Stimulated activated CD8-positive, alpha-beta memory T cell treated with anti-CD3 and anti-CD28 coated beads, Interleukin-7, amount 100 ng/mL, for 4 hours (primary cell): Measurements from ENCODE around the gene CELF4.

Experiments
- DNase-seq, 2 donors: peaks; one replicate each; pipeline ENCODE4 v3.0.0-alpha.2; 2020; ENCODE audit warnings: low read depth in 2 of 2

CELF4 gene

DNA sequence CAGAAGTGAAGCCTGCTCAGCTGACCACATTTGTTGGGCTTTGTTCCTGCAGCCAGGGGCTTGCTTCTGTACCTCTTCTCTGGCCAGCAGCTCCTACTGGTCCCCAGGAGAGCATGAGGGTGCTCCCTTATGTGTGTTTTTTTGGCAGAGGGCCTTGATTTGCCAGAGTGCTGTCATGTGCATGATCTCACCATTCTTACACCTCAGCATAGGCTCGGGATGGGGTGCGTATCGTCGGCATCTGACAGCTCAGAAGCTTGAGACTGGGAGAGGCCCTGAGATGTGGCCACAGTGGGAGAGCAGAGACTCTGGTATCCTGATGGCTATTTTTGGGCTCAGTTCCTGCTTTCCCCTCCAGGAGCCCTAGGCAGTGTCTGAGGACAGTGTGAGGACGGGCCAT, 71.2 kb downstream of the CELF4 start:
- DNase-seq, result no peak

DNA sequence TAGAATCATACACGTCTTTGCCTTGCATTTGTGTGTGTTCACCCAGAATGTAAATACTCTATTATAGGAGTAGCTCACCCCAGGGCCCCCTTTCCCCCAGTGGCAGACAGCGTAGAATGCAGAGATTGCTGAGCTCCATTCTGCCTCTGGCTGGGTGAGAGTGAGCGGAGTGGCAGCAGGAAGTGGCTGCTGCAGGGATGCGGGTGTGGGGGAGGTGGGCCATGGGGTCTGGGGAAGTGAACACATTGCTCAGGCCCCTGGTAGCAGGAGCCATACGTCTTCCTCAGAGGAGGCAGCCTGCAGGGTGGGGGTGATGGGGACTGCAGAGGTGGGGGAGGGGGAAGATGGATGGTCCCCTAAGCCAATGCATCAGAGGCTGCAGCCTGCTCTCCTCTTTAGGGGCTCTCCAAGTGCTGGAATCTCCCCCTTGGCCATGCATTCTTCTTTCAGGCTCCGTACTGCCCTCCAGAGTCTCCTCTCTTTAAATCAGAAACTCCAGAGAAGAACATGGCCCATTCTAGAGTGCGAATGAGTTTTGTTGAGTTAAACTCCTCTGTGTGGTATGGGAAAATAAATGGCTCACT, 72.2 kb downstream of the CELF4 start:
- DNase-seq, result no peak

DNA sequence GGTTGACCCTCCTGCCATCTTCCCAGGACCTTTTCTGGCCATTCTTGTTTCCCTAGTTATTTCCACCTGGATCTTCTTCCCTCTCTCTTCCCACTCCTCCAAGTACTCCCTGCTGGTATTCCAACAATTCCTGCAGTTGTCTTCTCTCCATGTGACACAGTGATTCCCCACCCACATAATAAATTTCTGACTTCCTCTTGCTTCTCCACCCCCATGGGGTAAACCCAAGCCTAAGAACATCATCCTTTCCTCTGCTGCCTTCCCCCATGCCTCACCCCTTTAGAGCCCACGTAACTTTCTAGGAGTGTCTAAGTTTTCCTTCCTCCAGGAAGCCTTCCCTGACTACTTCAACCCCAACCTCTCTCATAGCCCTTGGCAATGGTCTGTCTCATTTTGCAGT, 72.6 kb downstream of the CELF4 start:
- DNase-seq, result no peak

DNA sequence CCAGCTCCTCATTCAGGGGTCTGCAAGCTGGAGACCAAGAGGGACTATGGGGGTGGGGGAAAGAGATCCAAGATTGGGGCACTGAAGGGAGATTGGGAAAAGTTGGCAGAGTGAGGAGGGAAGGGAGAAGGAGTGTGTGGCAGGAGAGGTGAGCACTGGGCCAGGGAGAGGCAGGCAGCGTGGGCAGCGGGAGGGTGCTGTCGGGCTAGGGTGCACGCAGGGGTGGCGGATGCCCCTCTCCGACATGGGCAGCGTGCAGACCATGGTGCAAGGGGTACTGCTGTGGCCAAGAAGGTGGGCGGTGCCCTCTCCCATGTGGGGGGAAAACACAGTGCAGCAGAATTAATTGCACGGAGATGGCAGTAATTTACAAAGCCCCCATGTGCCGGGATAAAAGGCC, 74.1 kb downstream of the CELF4 start:
- DNase-seq, result no peak

GRCh38 chr18:37489998-37490397, 75.6 kb downstream of the CELF4 start:
- DNase-seq, result no peak

DNA sequence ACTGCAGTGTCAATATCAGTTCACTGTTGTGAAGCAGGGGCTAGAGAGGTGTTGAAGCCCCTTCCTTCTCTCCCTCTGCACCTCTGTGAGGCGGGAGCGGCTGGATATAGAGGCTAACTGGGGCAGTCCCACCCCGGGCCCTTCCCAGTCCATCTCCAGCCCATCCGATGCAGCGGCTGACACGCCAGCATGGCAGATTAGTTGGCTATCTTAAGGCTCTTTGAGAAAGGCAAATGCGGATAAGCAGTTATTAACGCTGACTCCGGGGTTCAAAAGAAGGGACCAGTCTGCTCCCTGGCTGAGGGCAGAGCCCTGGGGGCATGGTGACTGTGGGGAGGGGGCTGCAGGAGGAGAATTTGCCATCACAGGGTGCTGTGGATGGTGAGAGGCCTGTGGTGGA, 76.6 kb downstream of the CELF4 start:
- DNase-seq, result no peak

DNA sequence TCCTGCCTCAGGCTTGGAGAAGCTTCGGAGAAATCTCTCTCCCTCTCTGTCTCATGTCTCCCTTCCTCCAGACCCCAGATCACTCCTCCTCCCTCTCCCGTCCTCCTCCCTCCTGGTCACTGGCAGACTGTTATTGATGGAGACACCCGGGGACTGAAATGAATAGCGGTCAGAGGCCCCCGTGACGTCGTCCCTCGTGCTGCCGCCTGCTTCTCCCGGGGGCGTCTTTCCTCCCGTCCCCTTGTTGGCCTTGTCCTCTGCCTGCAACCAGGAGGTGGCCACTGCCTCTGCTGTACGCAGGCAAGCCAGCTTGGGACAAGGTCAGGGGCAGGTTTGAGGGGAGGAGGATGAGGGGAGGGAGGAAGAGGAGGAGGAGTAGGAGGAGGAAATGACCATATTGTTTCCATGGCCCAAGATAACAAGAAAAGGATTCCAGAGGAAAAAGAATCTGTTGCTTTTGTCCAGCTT, 78.2 kb downstream of the CELF4 start:
- no peak for DNase-seq

DNA sequence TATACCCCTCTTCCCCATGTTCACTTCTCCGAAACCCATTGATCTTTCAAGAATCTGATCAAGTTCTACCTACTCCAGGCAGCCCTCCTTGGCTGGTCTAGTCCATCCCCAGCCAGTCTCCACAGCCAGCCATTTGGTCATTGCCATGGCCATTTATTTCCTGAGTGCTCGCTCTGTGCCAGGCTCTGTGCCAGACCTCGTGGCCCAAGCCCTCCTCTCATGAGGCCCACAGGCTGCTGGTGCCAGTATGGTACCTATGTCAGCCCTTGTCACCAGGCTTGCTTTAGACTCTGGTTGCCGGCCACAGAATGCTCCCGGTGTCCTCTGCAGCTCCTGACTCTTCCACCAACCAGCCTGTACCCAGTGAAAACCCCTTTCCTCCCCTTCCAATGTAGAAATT, 78.8 kb downstream of the CELF4 start:
- no peak for DNase-seq

GRCh38 chr18:37484983-37485834, 80.4 kb downstream of the CELF4 start:
- no peak for DNase-seq

- DNase-seq, result no peak
These were observed 81.4 kb downstream of the CELF4 start for GRCh38 chr18:37483984-37484819.

DNA sequence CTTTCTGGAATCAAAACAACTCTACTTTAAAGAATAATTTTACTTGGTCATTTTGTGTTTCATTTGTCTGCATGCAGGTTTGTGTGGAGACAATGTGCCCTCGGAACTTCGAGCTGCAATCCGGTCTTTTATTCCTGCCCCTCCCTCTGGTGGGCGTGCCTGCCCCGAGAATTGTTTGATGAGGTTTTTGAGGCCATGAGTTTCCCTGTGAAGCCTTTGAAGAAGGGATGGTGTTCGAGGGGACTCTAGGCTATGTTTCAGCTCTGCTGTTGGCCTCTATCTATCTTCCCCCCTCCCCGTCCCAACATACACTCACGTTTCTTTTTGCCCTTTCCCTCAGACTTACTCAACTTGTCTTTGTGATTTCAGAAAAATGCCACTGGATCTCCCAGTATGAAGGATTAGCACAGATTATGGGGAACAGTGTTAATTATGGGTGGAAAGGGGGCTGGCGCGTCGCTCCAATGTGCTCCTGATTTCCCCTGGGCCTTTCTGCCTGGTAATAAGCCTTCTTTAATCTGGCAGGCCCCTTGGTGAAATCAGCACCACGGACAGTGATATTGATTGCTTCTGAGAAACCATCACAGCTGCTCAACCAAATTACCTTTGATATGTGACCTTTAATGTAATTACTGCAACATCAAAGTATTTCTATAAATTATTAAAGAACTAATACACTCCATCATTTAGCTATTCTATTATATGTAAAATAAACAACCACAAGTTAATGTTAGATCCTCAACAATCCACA, 82.2 kb downstream of the CELF4 start:
- DNase-seq, result no peak

DNA sequence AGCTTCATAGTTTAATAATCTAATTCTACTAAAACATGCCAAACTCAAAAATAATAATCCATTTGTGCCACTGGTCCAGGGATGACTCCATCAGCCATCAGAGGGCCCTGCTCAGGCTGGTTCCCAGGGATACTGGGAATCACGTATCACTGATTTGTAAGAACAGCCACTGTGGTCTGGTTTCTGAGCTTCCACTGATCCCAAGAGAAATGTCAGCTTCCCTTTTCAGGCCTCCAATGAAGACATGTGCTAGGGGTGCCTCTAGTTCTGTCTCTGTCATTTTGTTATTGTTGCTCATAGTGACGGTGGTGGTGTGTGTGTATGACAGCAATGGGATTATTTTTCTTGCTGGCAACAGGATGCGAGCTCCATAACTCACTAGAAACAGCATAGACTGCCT, 83.2 kb downstream of the CELF4 start:
- DNase-seq, result no peak

GRCh38 chr18:37482002-37482401, 83.6 kb downstream of the CELF4 start:
- no peak for DNase-seq

DNA sequence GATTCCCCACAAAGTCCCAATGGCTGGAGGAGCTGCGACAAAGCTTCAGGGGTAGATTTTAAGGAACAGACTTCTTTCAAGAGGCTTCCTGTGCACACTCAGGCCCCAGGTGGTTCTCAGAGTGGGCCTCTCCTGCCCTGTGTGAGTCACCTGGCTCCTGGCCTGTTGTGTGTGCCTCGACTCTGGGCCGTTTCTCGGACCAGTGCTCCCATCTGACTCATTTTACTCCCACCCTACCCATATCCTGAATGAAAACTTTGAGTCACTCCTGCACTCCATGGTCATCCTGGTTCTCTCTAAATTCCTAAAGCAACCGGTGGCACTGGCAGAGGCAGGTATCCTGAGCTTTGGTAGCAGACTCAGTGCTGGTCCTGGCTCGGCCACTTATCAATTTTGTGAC, 84.1 kb downstream of the CELF4 start:
- no peak for DNase-seq

- DNase-seq, result no peak
These were observed 84.5 kb downstream of the CELF4 start for GRCh38 chr18:37481072-37481471.

DNA sequence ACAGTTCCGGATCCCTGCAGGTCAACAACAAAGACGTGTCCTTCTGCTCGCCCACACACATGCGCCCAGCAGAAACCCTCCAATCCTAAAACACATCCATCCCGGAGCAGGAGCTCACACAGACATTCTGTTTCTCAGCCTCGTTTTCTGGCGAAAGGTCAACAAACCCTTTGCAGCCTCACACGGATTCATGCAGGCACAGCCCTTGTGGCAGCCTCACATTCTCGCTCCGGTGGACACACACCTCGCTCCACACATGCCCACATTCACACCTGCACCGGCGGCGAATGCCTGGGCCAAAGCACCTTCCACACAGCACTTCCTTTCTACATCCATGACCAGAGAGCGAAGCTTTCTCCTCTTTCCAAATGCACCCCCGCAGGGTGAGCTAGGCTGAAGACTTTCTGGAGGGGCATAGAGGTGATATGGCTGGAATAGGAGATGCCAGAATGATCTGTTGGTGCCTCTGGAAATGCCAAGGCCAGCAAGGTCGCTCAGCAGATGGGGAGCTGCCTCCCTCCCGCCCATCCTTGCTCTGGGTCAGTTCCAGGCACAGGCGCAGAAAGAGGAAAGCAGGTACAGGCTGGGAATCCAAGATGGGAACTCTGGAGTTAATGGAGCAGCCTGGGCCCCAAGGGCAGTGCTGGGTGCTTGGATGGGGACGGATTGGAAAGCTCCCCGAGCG, 88.8 kb downstream of the CELF4 start:
- no peak for DNase-seq

- DNase-seq, result no peak
These were observed 89.4 kb downstream of the CELF4 start for GRCh38 chr18:37476182-37476581.

DNA sequence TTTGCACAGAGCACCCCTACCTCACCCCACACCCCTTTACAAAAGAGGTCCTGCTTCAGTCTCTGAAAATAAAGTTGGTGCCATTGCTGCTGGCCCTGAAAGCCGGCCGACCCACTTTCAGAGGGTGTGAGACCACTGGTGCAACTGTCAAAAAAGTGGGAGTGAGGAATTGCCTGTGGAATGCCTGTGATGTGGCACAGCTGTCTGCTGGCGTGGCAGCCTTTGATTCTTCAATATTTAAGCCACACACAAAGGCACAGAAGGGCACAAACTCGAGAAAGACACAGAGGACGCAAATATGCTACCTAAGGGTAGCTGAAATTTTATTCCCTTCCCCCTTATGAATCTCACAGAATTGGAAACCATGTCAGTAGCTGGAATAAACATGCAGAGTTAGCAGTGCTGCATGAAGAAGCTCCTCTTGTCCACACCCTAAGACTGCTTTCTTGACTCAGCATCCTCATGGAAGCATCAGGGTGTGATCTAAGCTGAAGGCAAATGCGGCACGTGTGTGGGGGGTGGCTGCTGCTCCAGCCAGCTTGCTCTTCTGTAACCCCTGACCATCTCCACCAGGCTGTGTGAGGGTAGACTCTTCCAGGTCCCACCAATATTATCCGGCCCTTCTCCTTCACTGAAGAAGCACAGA, 92.3 kb downstream of the CELF4 start:
- no peak for DNase-seq

DNA sequence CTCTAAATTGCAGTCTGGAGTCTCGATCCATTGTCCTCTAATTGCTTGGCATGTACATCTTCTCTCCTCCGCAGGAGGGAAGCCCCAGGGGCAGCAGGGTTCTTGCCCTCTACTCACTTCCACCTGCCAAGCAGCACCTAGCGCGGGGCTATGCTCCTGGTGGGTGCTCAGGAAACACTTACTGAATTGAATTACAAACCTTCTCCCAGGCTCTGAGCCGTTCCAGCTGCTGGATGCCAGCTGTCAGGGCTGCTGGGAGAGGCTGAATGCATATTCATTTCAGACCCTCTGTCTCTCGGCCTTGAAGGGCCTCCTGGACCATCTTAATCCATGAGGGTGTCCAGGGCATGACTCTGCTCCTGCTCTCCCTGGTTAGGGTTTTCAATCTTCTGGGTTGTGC, 94.0 kb downstream of the CELF4 start:
- DNase-seq, result no peak

DNA sequence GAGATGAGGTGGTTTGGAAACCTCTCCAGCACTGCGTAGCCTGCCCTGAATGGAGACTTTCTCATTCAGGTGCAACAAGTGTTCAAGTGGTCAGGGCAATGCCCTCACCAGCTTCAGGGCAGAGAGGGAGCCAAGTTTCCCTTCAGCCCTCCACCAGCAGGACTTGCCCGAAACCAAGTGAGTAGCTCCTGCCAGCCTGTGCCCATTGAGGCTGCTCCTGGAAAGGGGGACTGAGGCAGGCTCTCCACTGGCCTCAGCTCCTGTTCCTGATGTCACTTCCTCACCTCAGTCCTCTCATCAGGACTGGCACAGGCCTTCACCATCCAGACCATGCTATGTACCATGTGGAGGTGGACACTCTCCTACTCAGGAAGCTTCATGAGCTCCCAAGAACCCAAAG, 94.6 kb downstream of the CELF4 start:
- DNase-seq, result no peak
